Calu3 (cell line): Measurements from ENCODE around the gene NOM1. TPM values are rescaled to one million over a fixed set of nuclear protein-coding genes. Genes with fewer than 3 reads are reported as not detected.
A peak's percentile ranks its signal among the peaks of the same experiment; 100 is the strongest.

ENCODE experiments used
- BruUV-seq: library from RNA; stranded (reverse); fragments of 400-500 nt; replicated peaks from 2 replicates; lab custom pipeline; 2021; lab: Mats Ljungman, UMichigan
- CTCF ChIA-PET: fragments of 300-600 bp; sonication (Branson Sonifier 250); formaldehyde crosslinking; loops from one replicate; lab custom pipeline; 2022; ENCODE audit warnings: antibody characterized with exemption; lab: Charles Lee
- DNase-seq: peaks from one replicate; pipeline ENCODE4 v3.0.0; 2022
- H3K27ac Mint-ChIP-seq: one replicate; pipeline ENCODE4 v1.8.0; 2022; ENCODE audit warnings: mixed read lengths; ENCODE audit not compliant: unreplicated experiment
- H3K27me3 Mint-ChIP-seq: one replicate; pipeline ENCODE4 v1.8.0; 2022; ENCODE audit warnings: mixed read lengths; ENCODE audit not compliant: unreplicated experiment
- H3K36me3 Mint-ChIP-seq: one replicate; pipeline ENCODE4 v1.8.0; 2022; ENCODE audit warnings: mild to moderate bottlenecking, moderate library complexity, mixed read lengths; ENCODE audit not compliant: insufficient read depth, unreplicated experiment
- H3K4me1 Mint-ChIP-seq: one replicate; pipeline ENCODE4 v1.8.0; 2022; ENCODE audit warnings: mild to moderate bottlenecking, low read depth, mixed read lengths; ENCODE audit not compliant: unreplicated experiment
- H3K4me3 Mint-ChIP-seq: one replicate; pipeline ENCODE4 v1.8.0; 2022; ENCODE audit warnings: mild to moderate bottlenecking, low read depth, moderate library complexity, mixed read lengths; ENCODE audit not compliant: unreplicated experiment
- H3K9me3 Mint-ChIP-seq: one replicate; pipeline ENCODE4 v1.8.0; 2022; ENCODE audit warnings: low read depth, mixed read lengths; ENCODE audit not compliant: unreplicated experiment
- CTCF ChIP-seq: fragments of 200-600 bp; IDR thresholded peaks from one replicate; pipeline ENCODE4 v1.8.0; 2022; ENCODE audit warnings: antibody characterized with exemption; ENCODE audit not compliant: unreplicated experiment
- intact Hi-C: fragments of 100-400 bp; cut with micrococcal nuclease; formaldehyde crosslinking; loops from one replicate; pipeline ENCODE4 v1.10.0; 2022; ENCODE audit not compliant: unreplicated experiment
- total RNA-seq: library from RNA; stranded (reverse); gene quantifications from 2 replicates; pipeline ENCODE4 v1.2.3, GENCODE V29; 2022

The NOM1 gene
- total RNA-seq, 1 experiment from 2014 or later: 35.1 TPM

GRCh38 chr7:156999958-157000726, 50.6 kb downstream of the NOM1 start:
- Mint-ChIP-seq H3K4me1 (peaks cover 10% of the 10 kb centered on the region), H3K36me3 (peaks cover 34% of the 10 kb centered on the region), H3K27ac (peak overlapping the region; percentile 9), H3K9me3 (no peaks in the 10 kb centered on the region), H3K27me3 (no peaks in the 10 kb centered on the region), H3K4me3 (peak overlapping the region; percentile 60)
- CTCF ChIA-PET: no interaction called here
- intact Hi-C loops: no loop called here
- BruUV-seq: no TSS peak
- TF ChIP-seq CTCF: no peak
- no peak for DNase-seq

- peak overlapping the region; percentile 9 for H3K27ac Mint-ChIP-seq
- intact Hi-C loops: no loop called here
These were observed 51.5 kb downstream of the NOM1 start for GRCh38 chr7:157000741-157001653.

GRCh38 chr7:157001920-157002818, 52.7 kb downstream of the NOM1 start:
- BruUV-seq: no TSS peak
- H3K27ac Mint-ChIP-seq: no peak overlapping the region

More at GRCh38 chr7:157000741-157001653, 51.5 kb downstream of the NOM1 start:
- TF ChIP-seq CTCF: no peak
- Mint-ChIP-seq H3K4me3 (peak overlapping the region; percentile 60), H3K4me1 (peaks cover 10% of the 10 kb centered on the region), H3K36me3 (peaks cover 37% of the 10 kb centered on the region), H3K27me3 (no peaks in the 10 kb centered on the region), H3K9me3 (no peaks in the 10 kb centered on the region)
- DNase-seq: no peak
- CTCF ChIA-PET: no interaction called here
- no TSS peak for BruUV-seq

More at GRCh38 chr7:157001920-157002818, 52.7 kb downstream of the NOM1 start:
- H3K9me3 Mint-ChIP-seq: no peaks in the 10 kb centered on the region
- no peak for TF ChIP-seq CTCF
- CTCF ChIA-PET: interaction anchor here (0.6 kb wide), 1 partner anchor 154 kb away, joined by 3 read pairs; no protein-coding TSS in a partner anchor
- no peak overlapping the region for H3K4me3 Mint-ChIP-seq
- no peaks in the 10 kb centered on the region for H3K27me3 Mint-ChIP-seq
- no peak for DNase-seq
- peaks cover 15% of the 10 kb centered on the region for H3K4me1 Mint-ChIP-seq
- intact Hi-C loops: no loop called here
- peaks cover 42% of the 10 kb centered on the region for H3K36me3 Mint-ChIP-seq
